Upper lobe of right lung (tissue), 1 donor: ENCODE data around the gene MRO. TPM values are rescaled to one million over a fixed set of nuclear protein-coding genes. Genes with fewer than 3 reads are reported as not detected.

ENCODE experiments used
- ATAC-seq: fragments of 200-7000 bp; cut with Tn5 transposase; one replicate; pipeline ENCODE4 v1.9.1; 2020; ENCODE audit warnings: mild to moderate bottlenecking, moderate library complexity
- DNase-seq: peaks from one replicate; pipeline ENCODE4 v3.0.0-alpha.2; 2020
- H3K27ac ChIP-seq: fragments of 200-600 bp; one replicate; pipeline ENCODE4 v1.8.0; 2022
- H3K27me3 ChIP-seq: fragments of 200-600 bp; one replicate; pipeline ENCODE4 v1.8.0; 2022; ENCODE audit warnings: mild to moderate bottlenecking
- H3K36me3 ChIP-seq: fragments of 200-600 bp; one replicate; pipeline ENCODE4 v1.8.0; 2022
- H3K4me1 ChIP-seq: fragments of 200-600 bp; one replicate; pipeline ENCODE4 v1.8.0; 2022
- H3K4me3 ChIP-seq: fragments of 200-600 bp; one replicate; pipeline ENCODE4 v1.8.0; 2022; ENCODE audit warnings: mild to moderate bottlenecking
- H3K9me3 ChIP-seq: fragments of 200-600 bp; one replicate; pipeline ENCODE4 v1.8.0; 2022
- intact Hi-C: fragments of 100-400 bp; cut with DNase I; formaldehyde crosslinking; loops from one replicate; pipeline ENCODE4 v1.11.0; 2022
- total RNA-seq: library from RNA; stranded (reverse); fragmentation: NEBNext Ultra II Directional; extraction: Animal tissue kit (Norgen Biotek cat#: 25700); gene quantifications from one replicate; pipeline ENCODE4 v1.2.1, GENCODE V29; 2021
- TF ChIP-seq, protein P1 (sequence below): fragments of 200-600 bp; IDR thresholded peaks from one replicate; pipeline ENCODE4 v1.8.0; 2022; ENCODE audit warnings: antibody characterized with exemption
- donor health status: DM: no; HTN: yes; CAD: no; lungs with severe emphysema.

The MRO gene
- total RNA-seq, 1 donor from 2014 or later: 0.20 TPM

DNA sequence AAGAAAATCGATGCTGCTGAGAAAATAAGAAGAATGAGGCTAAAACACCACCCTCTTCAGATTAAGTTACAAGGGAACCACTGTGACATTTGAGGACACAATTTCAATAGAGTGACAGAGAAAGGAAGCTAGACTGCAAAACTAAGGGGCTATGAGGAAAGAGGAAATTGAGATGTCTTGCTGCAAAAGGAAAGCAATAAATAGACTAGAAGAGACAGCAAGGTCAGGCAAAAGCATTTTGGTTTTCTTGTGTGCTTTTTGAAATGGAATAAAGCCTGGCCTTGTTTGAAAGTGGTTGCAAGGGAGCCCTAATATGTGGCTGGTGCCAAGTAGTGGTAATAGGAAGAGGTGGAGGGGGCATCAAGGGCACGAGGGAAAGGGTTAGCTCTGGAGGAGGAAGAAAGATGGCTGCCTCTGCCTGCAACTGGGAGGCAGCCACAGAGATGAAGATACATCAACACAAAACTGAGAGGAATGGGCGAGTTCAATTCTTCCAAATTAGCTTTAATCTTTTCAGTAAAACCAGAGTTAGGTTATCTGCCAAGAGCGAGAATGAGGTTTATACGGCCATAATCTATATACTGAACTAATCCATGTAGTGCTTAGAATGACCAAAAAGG, 1.2 kb upstream of the MRO start:
- no peak overlapping the region for H3K27ac ChIP-seq
- TF ChIP-seq, protein P1, sequence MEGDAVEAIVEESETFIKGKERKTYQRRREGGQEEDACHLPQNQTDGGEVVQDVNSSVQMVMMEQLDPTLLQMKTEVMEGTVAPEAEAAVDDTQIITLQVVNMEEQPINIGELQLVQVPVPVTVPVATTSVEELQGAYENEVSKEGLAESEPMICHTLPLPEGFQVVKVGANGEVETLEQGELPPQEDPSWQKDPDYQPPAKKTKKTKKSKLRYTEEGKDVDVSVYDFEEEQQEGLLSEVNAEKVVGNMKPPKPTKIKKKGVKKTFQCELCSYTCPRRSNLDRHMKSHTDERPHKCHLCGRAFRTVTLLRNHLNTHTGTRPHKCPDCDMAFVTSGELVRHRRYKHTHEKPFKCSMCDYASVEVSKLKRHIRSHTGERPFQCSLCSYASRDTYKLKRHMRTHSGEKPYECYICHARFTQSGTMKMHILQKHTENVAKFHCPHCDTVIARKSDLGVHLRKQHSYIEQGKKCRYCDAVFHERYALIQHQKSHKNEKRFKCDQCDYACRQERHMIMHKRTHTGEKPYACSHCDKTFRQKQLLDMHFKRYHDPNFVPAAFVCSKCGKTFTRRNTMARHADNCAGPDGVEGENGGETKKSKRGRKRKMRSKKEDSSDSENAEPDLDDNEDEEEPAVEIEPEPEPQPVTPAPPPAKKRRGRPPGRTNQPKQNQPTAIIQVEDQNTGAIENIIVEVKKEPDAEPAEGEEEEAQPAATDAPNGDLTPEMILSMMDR: no peak
- DNase-seq (no peak), ATAC-seq (peak; percentile 17)
- H3K36me3 ChIP-seq: no peaks in the 10 kb centered on the region
- H3K27me3 ChIP-seq: no peaks in the 10 kb centered on the region
- no peaks in the 10 kb centered on the region for H3K9me3 ChIP-seq
- intact Hi-C loops: no loop called here
- H3K4me1 ChIP-seq: peaks cover 14% of the 10 kb centered on the region
- H3K4me3 ChIP-seq: no peak overlapping the region

DNA sequence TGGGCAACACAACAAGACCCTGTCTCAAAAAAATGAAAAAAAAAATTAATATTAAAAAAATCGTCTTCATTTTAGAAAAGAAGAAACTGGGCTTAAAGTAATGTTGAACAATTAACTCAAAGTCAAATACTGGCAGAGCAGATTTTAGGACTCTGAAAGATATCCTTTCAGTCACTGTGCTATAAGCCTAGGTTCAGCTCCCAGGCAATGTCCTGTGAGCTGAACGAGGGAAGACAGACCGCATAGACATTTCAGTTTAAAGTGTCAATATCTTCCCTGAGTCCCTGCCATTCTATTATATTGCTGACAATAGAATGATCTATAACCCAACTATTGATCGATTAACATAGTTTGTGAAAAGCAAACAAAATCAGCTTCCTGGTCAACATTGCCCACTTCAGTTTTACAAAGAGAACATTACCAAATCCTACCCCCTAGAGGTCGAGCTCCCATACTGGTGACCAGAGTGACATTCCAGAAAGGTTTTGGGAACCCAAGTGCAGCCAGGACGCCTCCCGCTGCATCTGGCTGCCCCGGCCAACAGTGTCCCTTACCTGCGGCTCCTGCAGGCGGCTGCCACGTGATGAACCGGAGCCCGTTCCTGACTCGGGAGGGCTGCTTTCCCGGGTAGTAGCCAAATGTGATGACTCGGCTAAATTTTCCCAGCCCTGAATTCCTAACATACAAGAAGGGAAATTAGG, 639 bp downstream of the MRO start:
- Histone ChIP-seq H3K27me3 (peaks cover 4% of the 10 kb centered on the region), H3K4me1 (peaks cover 14% of the 10 kb centered on the region), H3K27ac (no peak overlapping the region), H3K9me3 (no peaks in the 10 kb centered on the region), H3K4me3 (peak overlapping the region; percentile 40), H3K36me3 (no peaks in the 10 kb centered on the region)
- intact Hi-C loops: no loop called here
- ATAC-seq (peak; percentile 51), DNase-seq (peak; percentile 71)
- TF ChIP-seq, protein P1: no peak

DNA sequence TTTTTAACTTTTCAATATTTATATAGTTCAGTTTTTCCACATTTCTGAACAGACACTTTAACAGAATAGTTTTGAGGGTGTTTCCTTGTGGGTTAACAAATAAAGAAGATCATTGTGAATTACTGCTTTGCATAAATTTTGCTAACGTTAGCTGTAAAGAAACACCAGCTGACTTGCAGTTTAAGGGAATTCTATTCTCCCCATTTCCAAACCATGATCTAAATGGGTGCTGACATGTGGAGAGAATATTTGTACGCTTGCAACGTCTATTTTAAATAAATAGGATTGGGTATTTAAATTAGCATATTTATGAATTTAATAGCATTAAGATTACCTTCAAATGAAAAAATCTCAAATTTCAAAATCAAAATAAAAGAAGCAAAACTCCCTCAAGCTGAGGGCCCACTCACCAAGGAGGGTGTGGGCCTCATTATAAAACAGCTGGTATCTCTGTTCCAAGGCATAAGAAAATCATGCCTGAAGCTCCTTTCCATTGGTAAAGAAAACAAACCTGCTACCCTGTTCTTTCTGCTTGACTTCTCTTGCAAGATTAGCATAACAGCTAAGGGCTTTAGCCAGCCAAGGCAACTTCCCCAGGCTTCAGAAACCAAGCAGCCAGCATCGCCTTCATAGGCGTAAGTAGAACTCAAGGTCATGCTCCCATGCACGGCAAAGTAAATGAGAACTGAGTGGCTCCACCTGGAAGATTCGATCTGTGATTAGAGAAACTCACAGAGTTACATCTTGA, 3.2 kb downstream of the MRO start:
- TF ChIP-seq, protein P1: no peak
- no peak for DNase-seq
- ATAC-seq: no peak
- intact Hi-C loops: no loop called here
- Histone ChIP-seq H3K4me1 (peaks cover 14% of the 10 kb centered on the region), H3K36me3 (no peaks in the 10 kb centered on the region), H3K27me3 (peaks cover 4% of the 10 kb centered on the region), H3K27ac (no peak overlapping the region), H3K4me3 (no peak overlapping the region), H3K9me3 (no peaks in the 10 kb centered on the region)

DNA sequence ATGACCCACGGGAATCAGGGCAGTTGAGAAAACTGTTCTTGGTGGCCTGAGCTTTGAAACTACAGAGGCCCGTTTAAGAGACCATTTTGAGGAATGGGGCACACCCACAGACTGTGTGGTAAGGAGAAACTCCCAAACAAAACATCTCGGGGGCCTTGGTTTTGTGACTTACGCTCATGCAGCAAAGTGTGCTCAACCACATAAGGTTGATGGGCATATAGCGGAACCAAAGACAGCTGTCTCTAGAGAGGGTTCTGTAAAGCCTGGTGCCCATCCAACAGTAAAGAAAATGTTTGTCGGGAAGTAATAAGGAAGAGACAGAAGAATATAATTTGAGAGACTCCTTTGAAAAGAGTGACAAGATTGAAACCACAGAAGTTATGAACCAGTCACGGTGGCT, 5.4 kb downstream of the MRO start:
- intact Hi-C loops: no loop called here
- Histone ChIP-seq H3K4me1 (peaks cover 4% of the 10 kb centered on the region), H3K27me3 (peaks cover 4% of the 10 kb centered on the region), H3K9me3 (no peaks in the 10 kb centered on the region), H3K4me3 (no peak overlapping the region), H3K36me3 (no peaks in the 10 kb centered on the region), H3K27ac (no peak overlapping the region)
- ATAC-seq (no peak), DNase-seq (no peak)
- TF ChIP-seq, protein P1: no peak

DNA sequence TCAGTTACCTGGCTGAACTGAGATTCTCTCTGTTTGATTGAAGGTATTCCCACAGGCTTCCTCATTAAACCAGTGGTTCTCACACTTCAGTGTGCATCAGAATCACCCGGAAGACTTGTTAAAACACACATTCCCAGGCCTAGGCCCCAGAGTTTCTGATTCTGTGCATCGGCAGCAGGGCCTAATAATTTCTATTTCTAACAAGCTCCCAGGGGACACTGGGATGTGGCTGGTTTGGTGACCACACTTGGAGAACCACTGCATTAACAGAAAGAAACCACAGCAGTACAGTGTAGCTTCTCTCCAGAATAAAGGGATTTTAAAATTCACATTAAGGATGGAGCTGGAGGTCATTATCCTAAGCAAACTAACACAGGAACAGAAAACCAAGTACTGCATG, 6.5 kb downstream of the MRO start:
- no peak for ATAC-seq

More for the DNA sequence above, 6.5 kb downstream of the MRO start:
- Histone ChIP-seq H3K27ac (no peak overlapping the region), H3K9me3 (no peaks in the 10 kb centered on the region), H3K27me3 (peaks cover 4% of the 10 kb centered on the region), H3K36me3 (no peaks in the 10 kb centered on the region), H3K4me3 (no peak overlapping the region), H3K4me1 (no peaks in the 10 kb centered on the region)
- intact Hi-C loops: no loop called here
- TF ChIP-seq, protein P1: no peak
- DNase-seq: no peak
